Measurements from ENCODE around the gene RUFY1. TPM values are rescaled to one million over a fixed set of nuclear protein-coding genes. Genes with fewer than 3 reads are reported as not detected.
"Not testable (repeated sequence)": the region's sequence is repeated elsewhere in the genome, so short reads cannot be mapped to it uniquely, and the experiment has no call there.

Gene RUFY1
- total RNA-seq, 2 experiments from 2014 or later = 35.8 to 47.7 TPM

DNA sequence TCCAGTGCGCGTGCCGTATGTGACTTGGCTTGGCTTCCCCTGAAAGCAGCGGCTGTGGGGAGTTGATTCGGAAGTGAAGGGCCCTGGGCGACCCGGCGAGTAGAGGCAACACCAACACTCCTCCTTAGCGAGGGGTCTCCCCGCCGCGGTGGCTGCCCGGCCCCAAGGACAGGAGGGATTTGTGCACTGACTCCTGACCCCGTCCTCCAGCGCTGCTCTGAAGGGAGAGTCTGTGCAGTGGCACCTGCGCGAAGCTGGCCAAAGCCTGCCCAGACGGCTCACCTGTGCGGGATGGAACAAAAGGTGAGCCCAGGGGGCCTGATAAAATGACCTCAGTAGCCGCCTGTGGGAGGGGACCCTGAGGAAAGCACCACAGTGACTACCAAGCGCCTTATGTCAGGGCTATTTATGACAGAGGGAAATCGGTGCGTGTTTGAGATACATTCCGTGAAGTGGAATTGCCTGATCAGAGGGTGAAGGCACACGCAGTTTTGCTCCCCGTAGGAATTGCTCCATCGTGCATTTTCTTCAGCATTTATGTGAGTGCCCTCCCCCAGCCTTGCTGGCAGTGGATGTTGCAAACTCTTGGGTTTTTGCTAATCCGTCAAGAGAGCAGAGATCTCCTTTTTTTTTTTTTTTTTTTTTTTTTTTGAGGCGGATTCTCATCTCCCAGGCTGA lies 108.0 kb downstream of the RUFY1 start:
- H3K9me2 ChIP-seq (ENCODE audit: insufficient read depth, low read length); POLR2A ChIA-PET; CTCF ChIA-PET (ENCODE audit: unreplicated experiment); H3K36me3 ChIP-seq (ENCODE audit: insufficient read depth, low read length); H3K27ac ChIP-seq (ENCODE audit: low read depth, low read length, poor library complexity, severe bottlenecking); intact Hi-C loops (cut with micrococcal nuclease; ENCODE audit: unreplicated experiment); H3K9me3 ChIP-seq (ENCODE audit: low read length); H4K20me1 ChIP-seq (ENCODE audit: insufficient read depth, low read length); H3K4me1 ChIP-seq (ENCODE audit: insufficient read depth, low read length, poor library complexity, severe bottlenecking); H3K79me2 ChIP-seq (ENCODE audit: insufficient read depth, low read depth, low read length): not testable (repeated sequence)
- DNase-seq (ENCODE audit: low spot score) = peak; percentile 24
- BruUV-seq (replicated peaks) = TSS peak; percentile 90
- Histone ChIP-seq H3K4me2 (ENCODE audit: low read length) (peak overlapping the region; percentile 47), H2AFZ (ENCODE audit: low read length) (peak overlapping the region; percentile 75; the same call in 1 of the 2 replicates), H3K4me3 (ENCODE audit: low read depth, low read length, poor library complexity, severe bottlenecking) (peak overlapping the region; percentile 56)

Small RNA genes lying within 50 kb of the gene (small RNA-seq; reads per million reads assigned to genes)
- gene AC136628.3 (not detected), gene RF00017 (not detected)

Other genes with a start within 250 kb of the RUFY1 start
- not detected in 2 replicates for gene ADAMTS2, start 205.1 kb upstream of the RUFY1 start, total RNA-seq (2014; rRNA removed; shearing (Covaris generic))
- gene ADAMTS2, start 205.1 kb upstream of the RUFY1 start, total RNA-seq (2022) = not detected in 2 replicates
- gene HNRNPH1, start 73.1 kb downstream of the RUFY1 start, total RNA-seq (2014; rRNA removed; shearing (Covaris generic)) = 814 and 1,035 TPM in 2 replicates
- gene HNRNPH1, start 73.1 kb downstream of the RUFY1 start, total RNA-seq (2022) = 959 and 1,011 TPM in 2 replicates
- gene CBY3, start 130.5 kb downstream of the RUFY1 start, total RNA-seq (2014; rRNA removed; shearing (Covaris generic)) = 0.21 TPM in 1 of 2 replicates, not detected in the other
- not detected in 2 replicates for gene CBY3, start 130.5 kb downstream of the RUFY1 start, total RNA-seq (2022)
- 164 and 256 TPM in 2 replicates for gene CANX, start 148.4 kb downstream of the RUFY1 start, total RNA-seq (2014; rRNA removed; shearing (Covaris generic))
- gene CANX, start 148.4 kb downstream of the RUFY1 start, total RNA-seq (2022) = 412 and 451 TPM in 2 replicates
- gene MAML1, start 182.3 kb downstream of the RUFY1 start, total RNA-seq (2014; rRNA removed; shearing (Covaris generic)) = 12.1 and 17.0 TPM in 2 replicates
- gene MAML1, start 182.3 kb downstream of the RUFY1 start, total RNA-seq (2022) = 27.4 and 31.4 TPM in 2 replicates
- 0.44 and 1.3 TPM in 2 replicates for gene LTC4S, start 243.4 kb downstream of the RUFY1 start, total RNA-seq (2014; rRNA removed; shearing (Covaris generic))
- 4.0 and 4.5 TPM in 2 replicates for gene LTC4S, start 243.4 kb downstream of the RUFY1 start, total RNA-seq (2022)

Data from OCI-LY7 (cell line).